Transverse colon (tissue), 4 donors: ENCODE results near the gene SLC22A4.

Experiments used
- CTCF ChIP-seq, 5 experiments: fragments of 200-600 bp in 3 of 5; fragments of 450-650 bp in 2 of 5; sonication (generic) in 3 of 5; IDR thresholded peaks; 1 replicate in 2 of 5; 2 replicates in 3 of 5; pipeline ENCODE4 v1.5.1; 2016 to 2017; ENCODE audit warnings: antibody characterized with exemption in 5 of 5, inconsistent platforms in 3 of 5, mild to moderate bottlenecking in 2 of 5, moderate library complexity in 1 of 5
- POLR2A ChIP-seq: fragments of 450-650 bp; IDR thresholded peaks from one replicate; pipeline ENCODE4 v1.6.1; 2016; ENCODE audit warnings: antibody characterized with exemption, mild to moderate bottlenecking, moderate library complexity
- POLR2AphosphoS5 ChIP-seq, 3 donors: sonication (generic); formaldehyde crosslinking; IDR thresholded peaks; one replicate each; pipeline ENCODE4 v1.6.1; 2016; ENCODE audit warnings: antibody characterized with exemption in 3 of 3

GRCh38 chr5:132280371-132281240 lies 13.6 kb upstream of the SLC22A4 start:
- no peak for TF ChIP-seq POLR2A
- TF ChIP-seq CTCF (IDR thresholded peaks at IDR 0.05) = no peak
- TF ChIP-seq POLR2AphosphoS5 (IDR thresholded peaks at IDR 0.05) = no peak
